Islet precursor cell (in vitro differentiated cells): ENCODE results near the gene MYO5B.
A peak's percentile ranks its signal among the peaks of the same experiment; 100 is the strongest.

Experiments used
- DNase-seq: peaks from one replicate; pipeline ENCODE4 v3.0.0-alpha.2; 2018

MYO5B gene

GRCh38 chr18:49959176-49959575 is 235.8 kb downstream of the MYO5B start:
- no peak for DNase-seq

- no peak for DNase-seq
Observed at GRCh38 chr18:49955263-49955662, 239.7 kb downstream of the MYO5B start.

- DNase-seq: no peak
Observed at GRCh38 chr18:49953391-49953790, 241.6 kb downstream of the MYO5B start.

- no peak for DNase-seq
Observed at GRCh38 chr18:49949951-49950395, 245.0 kb downstream of the MYO5B start.

GRCh38 chr18:49948975-49949374 is 246.0 kb downstream of the MYO5B start:
- DNase-seq: no peak

GRCh38 chr18:49944663-49945062 is 250.3 kb downstream of the MYO5B start:
- peak; percentile 63 for DNase-seq

GRCh38 chr18:49936821-49937220 is 258.1 kb downstream of the MYO5B start:
- DNase-seq: no peak

- DNase-seq: no peak
Observed at GRCh38 chr18:49935215-49935614, 259.7 kb downstream of the MYO5B start.

- no peak for DNase-seq
Observed at GRCh38 chr18:49934457-49934856, 260.5 kb downstream of the MYO5B start.

GRCh38 chr18:49933530-49934128 is 261.3 kb downstream of the MYO5B start:
- no peak for DNase-seq

- no peak for DNase-seq
Observed at GRCh38 chr18:49931760-49932159, 263.2 kb downstream of the MYO5B start.

- no peak for DNase-seq
Observed at GRCh38 chr18:49931179-49931578, 263.8 kb downstream of the MYO5B start.

- DNase-seq: no peak
Observed at GRCh38 chr18:49926106-49926745, 268.7 kb downstream of the MYO5B start.

GRCh38 chr18:49924293-49924983 is 270.5 kb downstream of the MYO5B start:
- no peak for DNase-seq

GRCh38 chr18:49922228-49922627 is 272.7 kb downstream of the MYO5B start:
- DNase-seq: no peak

GRCh38 chr18:49921318-49921985 is 273.5 kb downstream of the MYO5B start:
- DNase-seq: no peak

GRCh38 chr18:49920731-49921130 is 274.2 kb downstream of the MYO5B start:
- peak; percentile 61 for DNase-seq

GRCh38 chr18:49917742-49918141 is 277.2 kb downstream of the MYO5B start:
- DNase-seq: no peak

GRCh38 chr18:49915352-49915751 is 279.6 kb downstream of the MYO5B start:
- DNase-seq: no peak

GRCh38 chr18:49913221-49913620 is 281.7 kb downstream of the MYO5B start:
- no peak for DNase-seq

- no peak for DNase-seq
Observed at GRCh38 chr18:49911427-49911826, 283.5 kb downstream of the MYO5B start.

- no peak for DNase-seq
Observed at GRCh38 chr18:49910986-49911385, 284.0 kb downstream of the MYO5B start.

- no peak for DNase-seq
Observed at GRCh38 chr18:49910019-49910418, 284.9 kb downstream of the MYO5B start.
